T-helper 17 cell (primary cell): ENCODE measurements around the gene SF3B2. TPM values are rescaled to one million over a fixed set of nuclear protein-coding genes. Genes with fewer than 3 reads are reported as not detected.
A peak's percentile ranks its signal among the peaks of the same experiment; 100 is the strongest.

ENCODE experiments used
- ATAC-seq: fragments of 150-1000 bp; cut with Tn5 transposase; 2 replicates; pipeline ENCODE4 v1.10.0; 2021; ENCODE audit warnings: mild to moderate bottlenecking, moderate library complexity
- DNase-seq, 3 donors: peaks; one replicate each; pipeline versions ENCODE4 v3.0.0 to v3.0.0-alpha.2; 2020 to 2021
- H3K9me3 ChIP-seq: one replicate; pipeline ENCODE4 v1.7.0; 2013; ENCODE audit warnings: low read length, mild to moderate bottlenecking; ENCODE audit not compliant: control insufficient read depth, poor library complexity, severe bottlenecking
- H3K27ac Mint-ChIP-seq: one replicate; pipeline ENCODE4 v1.8.0; 2022; ENCODE audit warnings: mild to moderate bottlenecking, moderate library complexity, mixed read lengths
- H3K27me3 Mint-ChIP-seq: one replicate; pipeline ENCODE4 v1.8.0; 2022; ENCODE audit warnings: mixed read lengths
- H3K36me3 Mint-ChIP-seq: one replicate; pipeline ENCODE4 v1.8.0; 2022; ENCODE audit warnings: low read depth, mixed read lengths
- H3K4me1 Mint-ChIP-seq: one replicate; pipeline ENCODE4 v1.8.0; 2022; ENCODE audit warnings: mild to moderate bottlenecking, mixed read lengths
- H3K4me3 Mint-ChIP-seq: one replicate; pipeline ENCODE4 v1.8.0; 2022; ENCODE audit warnings: mild to moderate bottlenecking, moderate library complexity, mixed read lengths
- total RNA-seq, 4 donors: library from RNA in 2 of 4; stranded (reverse) in 2 of 4; gene quantifications; one replicate each; pipeline ENCODE4 v1.2.3 and lab custom pipeline; 2022 to 2026

The SF3B2 gene
- total RNA-seq, 2 donors from 2014 or later = 187 to 208 TPM

DNA sequence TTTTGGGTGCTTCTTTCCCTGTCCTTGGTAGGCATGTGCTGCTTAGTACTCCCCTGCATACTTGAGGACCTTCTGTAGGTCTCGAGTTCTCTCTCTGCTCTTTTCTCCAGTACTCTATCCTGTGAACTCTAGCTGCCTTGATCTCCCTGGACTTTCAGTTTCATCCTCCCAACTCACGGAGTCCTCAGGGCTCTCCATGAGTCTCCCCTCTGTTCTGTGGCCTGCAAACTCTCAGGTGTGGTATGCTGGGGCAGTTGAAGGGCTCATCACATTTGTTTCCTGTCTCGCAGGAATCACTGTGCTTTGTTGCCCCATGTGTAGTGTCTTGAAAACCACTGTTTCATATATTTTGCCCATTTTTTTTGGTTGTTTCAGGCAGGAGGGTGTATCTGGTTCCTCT lies 14.6 kb downstream of the SF3B2 start:
- no peaks in the 10 kb centered on the region for H3K9me3 ChIP-seq
- peaks cover 17% of the 10 kb centered on the region for H3K36me3 Mint-ChIP-seq
- no peak overlapping the region for H3K4me3 Mint-ChIP-seq
- H3K27me3 Mint-ChIP-seq = no peaks in the 10 kb centered on the region
- peak overlapping the region; percentile 81 for H3K27ac Mint-ChIP-seq
- DNase-seq (no peak), ATAC-seq (no peak)
- H3K4me1 Mint-ChIP-seq = peaks cover 41% of the 10 kb centered on the region

DNA sequence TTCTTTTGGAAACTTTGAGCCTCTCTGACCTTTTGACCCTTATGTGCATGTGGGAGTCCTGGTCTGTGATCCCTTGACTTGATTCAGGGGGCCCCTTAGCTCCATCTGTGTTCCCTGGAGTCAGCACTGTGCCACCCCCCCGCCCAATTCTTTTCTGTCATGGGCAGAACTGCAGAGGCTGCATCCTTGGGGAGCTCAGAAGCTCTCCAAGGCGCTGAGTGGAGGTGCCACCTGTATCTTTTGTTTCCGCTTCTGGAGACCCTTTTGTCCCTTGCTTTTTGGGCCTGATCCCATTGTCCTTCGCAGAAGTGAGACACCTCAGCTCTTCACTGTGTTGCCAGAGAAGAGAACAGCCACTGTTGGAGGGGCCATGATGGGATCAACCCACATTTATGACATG lies 15.5 kb downstream of the SF3B2 start:
- no peaks in the 10 kb centered on the region for H3K9me3 ChIP-seq
- H3K4me3 Mint-ChIP-seq = no peak overlapping the region
- H3K27me3 Mint-ChIP-seq = no peaks in the 10 kb centered on the region
- DNase-seq (no peak), ATAC-seq (no peak)
- peaks cover 15% of the 10 kb centered on the region for H3K36me3 Mint-ChIP-seq
- peak overlapping the region; percentile 97 for H3K27ac Mint-ChIP-seq
- H3K4me1 Mint-ChIP-seq = peaks cover 49% of the 10 kb centered on the region

DNA sequence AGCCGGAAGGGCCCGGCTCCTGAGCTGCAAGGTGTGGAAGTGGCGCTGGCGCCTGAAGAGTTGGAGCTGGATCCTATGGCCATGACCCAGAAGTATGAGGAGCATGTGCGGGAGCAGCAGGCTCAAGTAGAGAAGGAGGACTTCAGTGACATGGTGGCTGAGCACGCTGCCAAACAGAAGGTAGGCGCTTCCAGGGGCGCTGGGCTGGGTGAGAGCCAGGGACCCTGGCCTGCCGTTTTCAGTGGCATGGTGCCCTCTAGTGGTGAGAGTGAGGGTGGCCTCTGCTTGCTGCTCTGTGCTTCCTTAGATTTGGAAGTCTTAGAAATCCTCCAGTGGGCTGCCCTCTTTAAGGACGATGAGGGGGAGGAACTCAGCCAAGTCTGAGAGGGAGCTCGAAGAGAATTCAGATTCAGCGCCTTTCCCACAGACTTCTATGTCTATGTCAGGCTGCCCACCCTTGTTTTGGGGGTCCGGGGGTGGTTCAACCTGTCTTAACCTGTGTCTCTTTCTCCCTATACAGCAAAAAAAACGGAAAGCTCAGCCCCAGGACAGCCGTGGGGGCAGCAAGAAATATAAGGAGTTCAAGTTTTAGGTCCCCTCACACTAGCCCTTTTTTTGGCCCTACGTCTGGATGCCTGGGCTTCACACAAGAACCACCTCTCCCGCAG lies 16.1 kb downstream of the SF3B2 start:
- Mint-ChIP-seq H3K4me1 (peaks cover 51% of the 10 kb centered on the region), H3K27ac (peak overlapping the region; percentile 97), H3K27me3 (no peaks in the 10 kb centered on the region), H3K4me3 (peak overlapping the region; percentile 93), H3K36me3 (peaks cover 14% of the 10 kb centered on the region)
- H3K9me3 ChIP-seq = no peaks in the 10 kb centered on the region
- DNase-seq (peak; percentile 50 to 71 (median 57)), ATAC-seq (peak; percentile 39)

DNA sequence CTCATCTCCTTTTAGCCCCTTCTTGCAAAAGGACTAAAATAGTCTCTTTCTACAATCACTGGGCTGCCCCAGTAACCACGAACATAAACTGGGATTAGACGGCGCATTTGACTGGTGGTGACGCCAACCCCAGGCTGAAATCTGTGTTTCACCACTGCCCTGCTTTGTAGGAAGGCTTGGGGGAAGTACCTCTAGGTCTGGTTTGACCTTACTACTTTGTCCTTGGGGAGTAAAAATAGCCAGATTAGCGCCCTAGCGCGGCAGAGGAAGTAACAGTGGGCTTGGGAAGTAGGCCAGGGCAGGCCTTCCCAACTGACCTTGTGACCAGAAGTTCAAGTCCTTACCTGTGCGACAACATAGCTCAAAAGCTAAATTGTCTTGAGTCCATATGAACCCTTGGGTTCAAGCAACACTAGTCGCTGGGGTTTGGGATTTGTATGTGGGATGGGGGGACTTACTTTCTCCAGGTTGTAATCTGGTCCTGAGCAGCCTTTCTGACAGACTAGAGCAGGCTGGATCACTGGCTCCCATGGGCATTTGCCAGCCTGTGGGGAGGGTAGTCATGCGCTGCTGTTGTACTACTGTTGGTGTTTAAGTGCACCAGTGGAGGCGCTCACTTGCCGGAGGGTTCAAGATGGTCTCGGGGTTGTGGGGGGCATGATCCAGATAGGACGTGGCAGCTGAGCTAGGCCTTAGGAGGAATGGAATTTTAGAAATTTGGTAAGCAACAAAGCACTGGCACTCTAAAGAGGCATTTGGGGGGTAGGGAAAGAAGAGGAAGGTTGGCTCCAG lies 17.0 kb downstream of the SF3B2 start:
- H3K36me3 Mint-ChIP-seq = peaks cover 8% of the 10 kb centered on the region
- peaks cover 48% of the 10 kb centered on the region for H3K4me1 Mint-ChIP-seq
- peak overlapping the region; percentile 97 for H3K27ac Mint-ChIP-seq
- ATAC-seq (peak; percentile 22), DNase-seq (no peak)
- H3K9me3 ChIP-seq = no peaks in the 10 kb centered on the region
- H3K4me3 Mint-ChIP-seq = peak overlapping the region; percentile 93
- H3K27me3 Mint-ChIP-seq = no peaks in the 10 kb centered on the region

DNA sequence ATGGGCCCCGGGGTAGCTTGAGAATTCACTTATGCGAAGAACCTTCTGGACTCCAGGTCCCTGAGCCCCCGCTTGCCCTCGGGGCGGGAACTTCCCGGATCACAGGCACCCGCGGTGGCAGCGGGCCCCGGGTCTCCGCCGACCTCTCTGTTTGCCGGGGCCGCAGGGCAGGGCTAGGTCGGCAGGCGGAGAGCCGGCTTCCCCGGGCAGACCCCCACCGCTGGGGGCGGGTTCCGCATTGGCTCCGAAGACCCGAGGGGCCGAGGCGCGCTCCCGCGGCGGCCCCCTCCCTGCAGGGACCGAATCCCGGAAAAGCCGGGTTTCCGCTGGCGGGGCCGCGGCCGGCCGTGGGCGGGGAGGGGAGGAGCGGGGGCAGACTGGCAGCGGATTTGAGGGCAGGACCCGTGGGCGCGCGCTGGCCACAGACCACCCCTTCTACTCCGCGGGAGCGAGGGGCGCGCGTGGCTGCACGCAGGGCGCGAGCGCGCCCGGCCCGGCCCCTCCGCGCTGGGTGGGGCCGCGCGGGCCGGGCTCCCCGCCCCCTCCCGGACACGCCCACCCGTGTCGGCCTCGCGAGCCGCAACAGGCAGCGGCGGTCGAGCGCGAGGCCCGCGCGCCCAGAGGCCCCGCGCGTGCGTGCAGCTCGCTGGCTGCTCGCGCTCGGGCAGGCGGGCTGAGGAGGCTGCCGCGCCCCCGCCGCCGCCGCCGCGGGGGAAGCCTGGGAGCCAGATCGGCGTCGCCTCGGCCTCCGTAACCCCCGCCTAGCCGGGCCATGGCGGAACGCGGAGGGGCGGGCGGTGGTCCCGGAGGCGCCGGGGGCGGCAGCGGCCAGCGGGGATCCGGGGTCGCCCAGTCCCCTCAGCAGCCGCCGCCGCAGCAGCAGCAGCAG lies 17.8 kb downstream of the SF3B2 start, which contains the start of gene PACS1:
PACS1 (plus strand) TSS at position 558 of the 889 bp plus-strand sequence; CDS start at position 773, 215 bp downstream.
- H3K27me3 Mint-ChIP-seq = no peaks in the 10 kb centered on the region
- peaks cover 51% of the 10 kb centered on the region for H3K4me1 Mint-ChIP-seq
- DNase-seq (peak; percentile 64 to 79 (median 79)), ATAC-seq (peak; percentile 72)
- peak within 1 kb of the TSS; percentile 96 for H3K4me3 Mint-ChIP-seq
- peak within 1 kb of the TSS; percentile 97 for H3K27ac Mint-ChIP-seq
- H3K36me3 Mint-ChIP-seq = peaks cover 8% of the 10 kb centered on the region
- H3K9me3 ChIP-seq = no peaks in the 10 kb centered on the region

DNA sequence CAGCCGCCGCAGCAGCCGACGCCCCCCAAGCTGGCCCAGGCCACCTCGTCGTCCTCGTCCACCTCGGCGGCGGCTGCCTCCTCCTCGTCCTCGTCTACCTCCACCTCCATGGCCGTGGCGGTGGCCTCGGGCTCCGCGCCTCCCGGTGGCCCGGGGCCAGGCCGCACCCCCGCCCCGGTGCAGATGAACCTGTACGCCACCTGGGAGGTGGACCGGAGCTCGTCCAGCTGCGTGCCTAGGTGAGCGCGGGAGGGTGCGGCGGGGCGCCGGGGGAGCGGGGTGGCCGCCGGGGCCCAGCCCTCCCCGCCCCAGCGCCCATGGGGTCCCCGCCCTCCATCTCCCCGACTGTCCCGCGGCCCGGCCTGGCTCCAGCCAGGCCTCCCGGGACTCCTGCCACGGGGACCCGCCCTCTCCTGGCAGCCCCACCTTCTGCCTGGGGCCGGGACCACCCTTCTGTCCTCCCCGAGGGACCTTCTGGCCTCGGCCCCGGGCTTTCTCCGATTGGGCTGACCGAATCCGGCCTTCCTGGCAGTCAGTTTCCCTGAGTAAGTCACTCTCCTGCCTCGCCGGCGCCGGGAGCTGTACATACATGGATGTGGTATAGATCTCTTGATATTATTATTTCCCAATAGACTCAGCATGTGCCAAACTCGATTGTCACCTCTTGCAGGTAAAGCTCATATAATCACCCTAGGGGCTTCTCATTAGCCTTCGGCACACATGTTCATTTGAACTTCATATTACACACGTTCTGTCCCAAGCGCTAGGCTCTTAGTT lies 18.6 kb downstream of the SF3B2 start:
- peak overlapping the region; percentile 92 for H3K27ac Mint-ChIP-seq
- ATAC-seq = peak; percentile 18
- no peaks in the 10 kb centered on the region for H3K27me3 Mint-ChIP-seq
- peak in 2 of 3 donors; percentile 17 to 20 for DNase-seq
- peak overlapping the region; percentile 96 for H3K4me3 Mint-ChIP-seq
- H3K9me3 ChIP-seq = no peaks in the 10 kb centered on the region
- H3K4me1 Mint-ChIP-seq = peaks cover 54% of the 10 kb centered on the region
- peaks cover 8% of the 10 kb centered on the region for H3K36me3 Mint-ChIP-seq

DNA sequence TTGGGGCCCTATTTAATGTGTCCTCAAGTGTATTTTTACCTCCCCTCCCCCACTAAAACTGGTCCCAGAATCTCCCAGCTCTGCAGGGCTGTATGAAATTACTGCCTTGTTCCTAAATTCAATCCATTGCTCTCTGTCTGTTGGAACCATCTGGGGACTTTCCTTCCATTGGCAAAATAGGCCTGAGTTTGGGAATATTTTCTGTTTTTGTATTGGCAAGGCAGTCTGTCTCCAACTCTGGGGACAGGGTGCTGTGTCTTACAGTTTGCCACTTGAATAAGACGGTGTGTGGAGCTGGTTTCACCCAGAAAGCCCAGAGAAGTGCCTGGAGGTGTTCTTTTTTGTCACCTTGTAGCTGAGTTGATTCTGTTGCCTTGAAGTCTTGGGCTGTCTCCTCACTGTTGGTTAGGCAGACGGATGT lies 19.2 kb downstream of the SF3B2 start:
- no peak for DNase-seq
- no peaks in the 10 kb centered on the region for H3K27me3 Mint-ChIP-seq
- ATAC-seq = no peak
- peak overlapping the region; percentile 92 for H3K27ac Mint-ChIP-seq
- H3K9me3 ChIP-seq = no peaks in the 10 kb centered on the region
- peaks cover 11% of the 10 kb centered on the region for H3K36me3 Mint-ChIP-seq
- peak overlapping the region; percentile 96 for H3K4me3 Mint-ChIP-seq
- peaks cover 52% of the 10 kb centered on the region for H3K4me1 Mint-ChIP-seq

DNA sequence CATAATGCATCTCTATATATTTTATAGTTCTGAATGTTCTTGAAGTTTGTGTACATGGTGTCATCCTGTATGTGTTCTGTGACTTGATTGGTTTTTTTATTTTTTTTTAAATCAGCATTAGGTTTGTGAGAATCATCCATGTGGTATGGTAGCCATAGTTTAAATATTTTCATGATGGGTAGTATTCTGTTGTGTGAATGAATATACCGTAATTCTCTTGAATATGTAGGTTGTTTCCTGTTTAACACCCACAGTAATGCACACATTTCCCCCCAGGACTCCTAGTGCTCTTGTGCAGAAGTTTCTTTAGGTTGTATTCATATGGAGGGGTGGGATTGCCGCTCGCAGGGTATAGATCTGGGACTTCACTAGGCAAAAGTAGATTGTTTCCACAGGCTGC lies 19.9 kb downstream of the SF3B2 start:
- Mint-ChIP-seq H3K4me3 (peak overlapping the region; percentile 96), H3K27ac (peak overlapping the region; percentile 92), H3K4me1 (peaks cover 49% of the 10 kb centered on the region), H3K27me3 (no peaks in the 10 kb centered on the region), H3K36me3 (peaks cover 11% of the 10 kb centered on the region)
- no peak for ATAC-seq
- no peaks in the 10 kb centered on the region for H3K9me3 ChIP-seq
- no peak for DNase-seq

DNA sequence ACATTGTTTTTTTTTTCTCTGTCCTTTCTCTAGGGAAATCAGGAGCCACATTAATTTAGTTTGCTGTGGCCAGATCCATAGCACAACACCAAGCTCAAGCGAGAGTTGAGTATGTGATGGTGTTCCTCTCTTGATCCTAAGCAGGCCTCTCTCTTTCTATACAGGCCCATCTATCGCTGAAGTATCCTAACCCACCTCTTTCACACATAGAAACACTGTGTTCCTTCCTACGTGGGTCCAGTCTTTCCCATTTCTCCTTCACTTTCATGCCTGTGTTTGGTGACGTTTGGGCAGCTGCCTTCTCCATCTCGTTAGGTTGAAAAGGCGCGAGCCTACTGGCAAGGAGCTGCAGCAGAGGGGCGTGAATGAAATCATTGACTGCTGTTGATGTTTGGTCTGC lies 20.4 kb downstream of the SF3B2 start:
- H3K9me3 ChIP-seq = no peaks in the 10 kb centered on the region
- ATAC-seq (no peak), DNase-seq (no peak)
- H3K27ac Mint-ChIP-seq = peak overlapping the region; percentile 92
- peaks cover 8% of the 10 kb centered on the region for H3K36me3 Mint-ChIP-seq
- no peaks in the 10 kb centered on the region for H3K27me3 Mint-ChIP-seq
- H3K4me1 Mint-ChIP-seq = peaks cover 47% of the 10 kb centered on the region
- H3K4me3 Mint-ChIP-seq = peak overlapping the region; percentile 96

DNA sequence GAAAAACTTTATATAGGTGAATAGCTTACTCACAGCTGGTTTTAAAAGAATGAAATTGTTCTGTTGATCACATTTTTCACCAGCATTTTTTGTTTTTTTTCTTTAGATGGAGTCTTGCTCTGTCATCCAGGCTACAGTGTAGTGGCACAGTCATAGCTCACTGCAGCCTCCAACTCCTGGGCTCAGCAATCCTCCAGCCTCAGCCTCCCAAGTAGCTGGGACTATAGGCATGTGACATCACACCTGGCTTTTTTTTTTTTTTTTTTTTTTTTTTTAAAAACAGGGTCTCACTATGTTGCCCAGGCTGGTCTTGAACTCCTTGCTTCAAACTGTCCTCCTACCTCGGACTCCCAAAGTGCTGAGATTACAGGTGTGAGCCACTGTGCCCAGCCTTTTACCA lies 21.5 kb downstream of the SF3B2 start:
- ATAC-seq = no peak

DNA sequence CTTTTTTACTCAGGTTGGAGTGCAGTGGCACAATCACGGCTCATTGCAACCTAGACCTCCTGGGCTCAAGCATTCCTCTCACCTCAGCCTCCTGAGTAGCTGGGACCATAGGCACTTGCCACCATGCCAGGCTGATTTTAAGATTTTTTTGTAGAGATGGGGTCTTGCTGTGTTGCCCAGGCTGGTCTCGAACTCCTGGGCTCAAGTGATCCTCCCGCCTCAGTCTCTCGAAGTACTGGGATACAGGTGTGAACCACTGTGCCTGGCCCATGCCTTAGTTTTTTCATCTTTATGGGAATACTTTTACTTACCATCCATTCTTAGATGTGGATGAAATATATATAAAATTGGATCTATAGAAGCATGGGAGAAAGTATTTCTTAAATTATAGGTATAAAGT lies 23.1 kb downstream of the SF3B2 start:
- H3K4me1 Mint-ChIP-seq = peaks cover 55% of the 10 kb centered on the region
- no peaks in the 10 kb centered on the region for H3K9me3 ChIP-seq
- H3K27ac Mint-ChIP-seq = no peak overlapping the region
- H3K27me3 Mint-ChIP-seq = no peaks in the 10 kb centered on the region
- H3K36me3 Mint-ChIP-seq = peaks cover 10% of the 10 kb centered on the region
- ATAC-seq (no peak), DNase-seq (no peak)
- H3K4me3 Mint-ChIP-seq = no peak overlapping the region

More for the DNA sequence above, 21.5 kb downstream of the SF3B2 start:
- peak overlapping the region; percentile 92 for H3K27ac Mint-ChIP-seq
- no peak overlapping the region for H3K4me3 Mint-ChIP-seq
- no peaks in the 10 kb centered on the region for H3K27me3 Mint-ChIP-seq
- peaks cover 49% of the 10 kb centered on the region for H3K4me1 Mint-ChIP-seq
- H3K9me3 ChIP-seq = no peaks in the 10 kb centered on the region
- H3K36me3 Mint-ChIP-seq = peaks cover 10% of the 10 kb centered on the region
- DNase-seq = no peak

DNA sequence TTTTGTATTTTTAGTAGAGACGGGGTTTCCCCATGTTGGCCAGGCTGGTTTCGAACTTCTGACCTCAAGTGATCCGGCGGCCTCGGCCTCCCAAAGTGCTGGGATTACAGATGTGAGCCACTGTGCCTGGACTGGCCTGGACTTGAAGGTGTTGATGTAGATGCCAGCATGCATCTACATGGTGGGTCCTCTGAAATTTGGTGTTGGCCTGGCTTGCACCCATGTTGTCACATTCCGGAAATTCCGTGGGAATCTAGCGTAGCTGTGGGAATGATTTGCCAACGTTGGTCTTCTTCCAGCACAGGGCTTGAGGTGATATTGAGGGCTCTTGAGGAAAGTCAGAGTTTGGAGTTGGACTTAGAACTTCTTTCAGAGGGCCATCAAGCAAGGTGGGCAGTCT lies 24.4 kb downstream of the SF3B2 start:
- H3K9me3 ChIP-seq = no peaks in the 10 kb centered on the region
- H3K27me3 Mint-ChIP-seq = no peaks in the 10 kb centered on the region
- H3K27ac Mint-ChIP-seq = peak overlapping the region; percentile 96
- DNase-seq (no peak), ATAC-seq (no peak)
- H3K36me3 Mint-ChIP-seq = peaks cover 8% of the 10 kb centered on the region
- no peak overlapping the region for H3K4me3 Mint-ChIP-seq
- H3K4me1 Mint-ChIP-seq = peaks cover 59% of the 10 kb centered on the region
